Mucosa of descending colon (tissue), 3 donors: ENCODE measurements around the gene GMDS. TPM values are rescaled to one million over a fixed set of nuclear protein-coding genes. Genes with fewer than 3 reads are reported as not detected.
A peak's percentile ranks its signal among the peaks of the same experiment; 100 is the strongest.

ENCODE experiments used
- ATAC-seq: fragments of 200-7000 bp; cut with Tn5 transposase; one replicate; pipeline ENCODE4 v1.9.1; 2020; ENCODE audit warnings: mild to moderate bottlenecking, moderate library complexity
- DNase-seq, 3 donors: peaks; one replicate each; pipeline ENCODE4 v3.0.0-alpha.2; 2020
- H3K36me3 ChIP-seq: fragments of 200-600 bp; one replicate; pipeline ENCODE4 v1.8.0; 2021; ENCODE audit warnings: low read depth, mild to moderate bottlenecking
- H3K4me1 ChIP-seq: fragments of 200-600 bp; one replicate; pipeline ENCODE4 v1.8.0; 2021; ENCODE audit warnings: low read depth, mild to moderate bottlenecking
- H3K4me3 ChIP-seq: fragments of 200-600 bp; one replicate; pipeline ENCODE4 v1.8.0; 2021; ENCODE audit warnings: mild to moderate bottlenecking
- H3K9me3 ChIP-seq: fragments of 200-600 bp; one replicate; pipeline ENCODE4 v1.8.0; 2021; ENCODE audit warnings: mild to moderate bottlenecking
- CTCF ChIP-seq: fragments of 200-600 bp; IDR thresholded peaks from one replicate; pipeline ENCODE4 v1.8.0; 2022; ENCODE audit warnings: antibody characterized with exemption, mild to moderate bottlenecking
- intact Hi-C, 2 donors: fragments of 100-400 bp; cut with DNase I in 1 of 2; cut with micrococcal nuclease in 1 of 2; formaldehyde crosslinking; loops; one replicate each; pipeline versions ENCODE4 v1.11.0 to v1.11.1; 2022; cut with DNase I, micrococcal nuclease
- total RNA-seq, 3 donors: library from RNA; stranded (reverse); fragmentation: NEBNext Ultra II Directional in 2 of 3; extraction: Animal tissue kit (Norgen Biotek cat#: 25700) in 2 of 3; gene quantifications; one replicate each; pipeline versions ENCODE4 v1.2.1 to v1.2.4, GENCODE V29; 2021 to 2023
- donor health status: DM: no; HTN: no; CAD: no; lungs with moderate emphysema.
- donor health status: DM: no; HTN: no; CAD: no.
- donor health status: DM: no; HTN: yes; CAD: no.

The GMDS gene
- total RNA-seq, 3 donors from 2014 or later, result 68.0 to 228 (median 135) TPM

- TF ChIP-seq CTCF, result peak; percentile 61
- Histone ChIP-seq H3K9me3 (no peaks in the 10 kb centered on the region), H3K4me1 (peaks cover 15% of the 10 kb centered on the region), H3K4me3 (no peak overlapping the region), H3K36me3 (no peaks in the 10 kb centered on the region)
- peak; percentile 84 for ATAC-seq
- intact Hi-C loops, result loop anchor here in 1 of 2 donors (10.0 kb wide), 1 partner anchor 591 kb away; the partner anchor contains the start of gene FOXC1
- DNase-seq, result peak in 1 of 3 donors; percentile 85
Observed at GRCh38 chr6:2196079-2196679, 49.2 kb downstream of the GMDS start.

DNA sequence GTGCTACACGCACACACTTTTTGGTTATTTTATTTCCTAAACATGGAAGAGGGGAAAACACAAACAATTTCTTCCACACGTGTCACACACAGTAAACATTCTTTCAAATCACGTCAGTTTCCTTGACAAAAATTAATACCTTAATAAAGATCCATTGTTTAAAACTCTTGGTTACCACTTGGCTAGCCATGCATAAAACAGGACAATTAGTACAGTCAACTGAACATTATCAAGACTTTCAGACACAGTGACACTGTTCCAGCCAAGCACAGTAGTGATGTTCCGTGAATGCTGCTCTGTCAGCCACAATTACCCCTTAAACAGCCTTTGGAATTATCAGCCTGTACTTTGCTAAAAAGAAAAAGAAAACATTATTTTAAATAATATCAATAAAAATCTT lies 50.8 kb downstream of the GMDS start:
- no peak for TF ChIP-seq CTCF
- Histone ChIP-seq H3K4me3 (no peak overlapping the region), H3K9me3 (no peaks in the 10 kb centered on the region), H3K4me1 (peaks cover 15% of the 10 kb centered on the region), H3K36me3 (no peaks in the 10 kb centered on the region)
- intact Hi-C loops, result loop anchor here in 1 of 2 donors (10.0 kb wide), 1 partner anchor 590 kb away; the partner anchor contains the start of gene FOXC1
- ATAC-seq (no peak), DNase-seq (no peak)

- H3K4me1 ChIP-seq, result peaks cover 15% of the 10 kb centered on the region
- no peak for DNase-seq
- no peak for ATAC-seq
- TF ChIP-seq CTCF, result no peak
- H3K36me3 ChIP-seq, result no peaks in the 10 kb centered on the region
- intact Hi-C loops, result loop anchor here in 1 of 2 donors (10.0 kb wide), 1 partner anchor 589 kb away; the partner anchor contains the start of gene FOXC1
- no peak overlapping the region for H3K4me3 ChIP-seq
- H3K9me3 ChIP-seq, result no peaks in the 10 kb centered on the region
Observed at GRCh38 chr6:2193931-2194330, 51.5 kb downstream of the GMDS start.

DNA sequence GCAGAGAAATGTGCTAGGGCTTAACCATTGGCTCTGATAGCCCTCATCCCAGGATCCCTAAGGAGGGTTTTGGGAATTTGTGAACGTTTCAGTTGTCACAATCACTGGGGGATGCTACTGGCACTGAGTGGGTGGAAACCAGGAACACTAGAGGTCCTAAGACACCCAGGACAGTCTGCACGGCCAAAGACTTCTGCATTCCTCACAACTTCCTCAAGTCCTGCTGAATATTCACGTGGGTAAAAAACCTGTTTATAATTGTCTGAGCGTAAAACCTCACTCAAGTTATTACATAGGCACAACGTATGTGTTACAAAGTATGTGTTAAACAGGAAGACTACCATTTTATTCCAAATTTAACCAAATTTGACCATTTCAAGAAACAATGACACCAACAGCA lies 52.4 kb downstream of the GMDS start:
- H3K9me3 ChIP-seq, result no peaks in the 10 kb centered on the region
- no peaks in the 10 kb centered on the region for H3K36me3 ChIP-seq
- no peak for ATAC-seq
- peaks cover 15% of the 10 kb centered on the region for H3K4me1 ChIP-seq
- TF ChIP-seq CTCF, result no peak
- H3K4me3 ChIP-seq, result no peak overlapping the region
- DNase-seq, result no peak
- intact Hi-C loops, result loop anchor here in 1 of 2 donors (10.0 kb wide), 1 partner anchor 588 kb away; the partner anchor contains the start of gene FOXC1

- Histone ChIP-seq H3K4me1 (peaks cover 3% of the 10 kb centered on the region), H3K4me3 (no peak overlapping the region), H3K9me3 (no peaks in the 10 kb centered on the region), H3K36me3 (no peaks in the 10 kb centered on the region)
- ATAC-seq (no peak), DNase-seq (peak in 1 of 3 donors; percentile 40)
- intact Hi-C loops, result loop anchor here in 1 of 2 donors (10.0 kb wide), 1 partner anchor 587 kb away; the partner anchor contains the start of gene FOXC1
- no peak for TF ChIP-seq CTCF
Observed at GRCh38 chr6:2191390-2191740, 54.0 kb downstream of the GMDS start.
